Stimulated activated CD8-positive, alpha-beta memory T cell treated with anti-CD3 and anti-CD28 coated beads, Interleukin-15, amount 100 ng/mL, for 1 hour (primary cell): ENCODE measurements around the gene C3orf20.

Source experiments
- DNase-seq: peaks from one replicate; pipeline ENCODE4 v3.0.0-alpha.2; 2020; ENCODE audit warnings: low read depth

The C3orf20 gene

DNA sequence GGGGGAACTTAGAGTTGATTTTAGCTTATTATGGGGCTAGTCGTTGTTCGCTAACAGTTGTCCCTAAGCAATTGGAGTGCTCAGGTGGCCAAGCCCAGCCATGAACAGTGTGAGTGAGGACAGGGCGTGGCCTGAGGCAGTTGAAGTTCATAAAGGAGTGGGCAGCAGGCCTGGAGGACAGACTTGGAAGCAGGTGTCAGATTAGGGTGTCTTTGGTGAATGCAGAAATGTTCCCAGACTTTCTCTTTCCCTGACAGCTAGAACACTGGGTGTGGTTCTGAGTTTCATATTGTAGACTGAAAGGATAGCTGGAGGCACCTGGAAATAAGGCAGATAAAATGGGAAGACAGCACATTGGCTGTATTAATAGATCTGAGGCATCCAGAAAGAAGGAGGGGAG, 84.0 kb downstream of the C3orf20 start:
- DNase-seq, result no peak

DNA sequence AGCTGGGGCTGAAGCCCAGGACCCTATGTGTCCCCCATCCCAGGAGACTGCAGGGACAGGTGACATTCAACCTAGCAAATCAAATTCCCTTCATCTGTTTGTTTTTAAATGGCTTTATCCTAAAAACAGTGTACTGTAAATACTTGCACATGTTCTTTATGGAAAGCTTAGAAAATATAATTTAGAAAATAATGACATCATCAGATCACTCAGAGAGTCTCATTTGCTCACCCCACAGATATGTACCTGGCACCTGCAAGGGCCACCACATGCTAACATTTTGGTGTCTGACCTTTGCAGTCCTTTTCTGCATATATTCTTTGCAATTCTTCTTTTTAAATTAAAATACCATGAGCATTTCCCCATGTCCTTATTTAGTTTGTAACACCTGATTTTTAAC, 85.2 kb downstream of the C3orf20 start:
- no peak for DNase-seq

DNA sequence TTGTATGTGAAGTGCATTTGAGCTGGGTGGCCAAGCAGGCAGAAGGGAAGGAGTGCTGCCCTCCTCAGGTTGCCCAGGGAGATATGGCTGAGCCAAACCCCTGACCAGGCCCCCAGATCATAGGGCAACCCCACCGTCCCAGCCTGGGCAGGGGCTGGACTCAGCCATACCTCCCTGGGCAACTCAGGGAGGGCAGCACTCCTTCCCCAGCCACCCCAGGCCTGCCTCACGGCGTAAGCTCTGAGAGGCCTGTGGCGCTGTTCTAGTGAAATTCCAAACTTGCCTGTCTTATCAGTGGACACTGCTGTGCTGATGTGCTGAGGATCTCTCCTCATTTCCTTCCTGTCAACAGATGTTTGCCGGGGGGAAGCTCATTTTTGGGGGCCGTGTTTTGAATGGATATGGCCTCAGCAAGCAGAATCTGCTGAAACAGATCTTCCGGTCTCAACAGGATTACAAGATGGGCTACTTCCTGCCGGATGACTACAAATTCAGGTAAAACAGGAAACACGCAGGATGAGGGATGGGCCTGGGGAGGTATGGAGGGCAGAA, 86.3 kb downstream of the C3orf20 start:
- no peak for DNase-seq

DNA sequence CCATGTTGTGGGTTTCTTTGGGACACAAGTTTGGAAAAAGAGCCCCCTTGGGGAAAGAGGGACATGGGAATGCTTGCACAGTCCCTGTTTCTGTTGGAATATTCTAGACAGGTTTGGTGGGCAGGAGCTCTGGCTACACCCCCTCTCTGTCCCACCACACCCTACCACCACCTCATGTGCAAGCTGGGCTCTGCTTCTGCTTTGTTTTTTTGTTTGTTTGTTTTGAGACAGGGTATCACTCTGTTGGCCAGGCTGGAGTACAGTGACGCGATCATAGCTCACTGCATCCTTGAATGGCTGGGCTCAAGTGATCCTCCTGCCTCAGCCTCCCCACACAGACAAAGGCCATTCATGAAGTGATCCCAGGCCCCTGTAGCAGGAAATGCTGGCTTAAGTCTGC, 86.9 kb downstream of the C3orf20 start:
- no peak for DNase-seq

DNA sequence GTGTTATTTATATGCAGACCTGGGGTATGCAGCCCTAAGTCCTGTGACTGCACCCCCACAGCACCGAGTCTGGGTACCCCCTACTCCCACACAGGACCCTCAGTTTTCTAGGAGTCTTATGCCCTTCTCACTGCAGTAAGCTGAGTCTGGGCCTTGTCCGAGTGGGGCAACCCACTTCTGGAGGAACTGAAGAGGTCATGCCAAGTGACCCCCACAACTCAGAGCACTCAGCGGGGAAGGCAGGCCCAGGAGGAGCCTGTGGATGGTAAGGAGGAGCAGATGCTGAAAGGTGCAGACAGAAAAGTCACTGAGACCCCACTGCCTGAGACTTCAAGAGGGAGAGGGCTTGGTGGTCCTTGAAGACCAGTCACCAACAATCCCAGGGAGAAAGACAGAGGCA, 87.8 kb downstream of the C3orf20 start:
- no peak for DNase-seq

DNA sequence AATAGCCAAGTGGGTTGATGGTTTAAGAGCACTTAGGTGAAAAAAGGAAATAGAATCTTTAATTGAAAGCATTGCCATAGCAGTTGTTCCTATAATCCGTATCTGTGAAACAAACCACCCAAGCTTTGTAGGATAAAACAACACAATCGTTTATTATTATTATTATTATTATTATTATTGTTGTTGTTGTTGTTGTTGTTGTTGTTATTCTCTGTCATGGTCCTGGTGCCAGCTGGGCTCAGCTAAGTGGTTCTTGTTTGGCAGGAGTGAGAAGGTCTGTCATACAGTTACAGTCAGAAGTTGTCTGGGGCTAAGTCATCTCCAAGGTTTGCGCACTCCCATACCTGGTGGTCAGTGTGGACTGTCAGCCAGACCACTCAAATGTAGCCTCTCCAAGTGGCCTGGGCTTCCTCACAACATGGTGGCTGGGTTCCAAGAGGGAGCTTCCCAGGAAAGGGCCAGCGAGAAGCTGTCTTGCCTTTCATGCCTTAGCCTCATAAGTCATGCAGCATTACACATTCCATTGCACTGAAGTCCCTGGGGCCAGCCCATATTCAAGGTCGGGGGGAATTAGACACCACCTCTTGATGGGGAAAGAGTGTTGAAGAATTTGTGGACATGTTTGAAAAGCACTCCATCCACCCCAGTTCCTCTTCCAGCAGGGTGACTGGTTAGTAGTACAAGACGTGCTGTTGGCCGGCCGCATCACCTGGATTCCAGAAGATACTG, 89.6 kb downstream of the C3orf20 start:
- no peak for DNase-seq

DNA sequence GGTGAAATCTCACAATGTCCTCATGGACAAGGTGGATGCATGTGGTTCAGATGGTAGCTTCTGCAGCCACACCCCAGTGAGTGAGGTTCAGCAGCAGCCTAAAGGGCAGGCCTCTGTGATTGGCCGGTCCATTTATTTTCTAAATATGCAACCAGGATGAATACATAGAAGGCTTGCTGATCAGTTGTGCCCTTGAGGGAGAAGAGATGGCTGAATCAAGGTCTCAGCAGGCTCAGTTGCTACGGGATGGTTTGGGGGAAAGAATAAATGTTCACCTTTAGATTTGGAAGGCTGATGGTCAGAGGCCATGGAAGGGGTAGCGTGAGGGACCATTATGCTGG, 90.1 kb downstream of the C3orf20 start:
- DNase-seq, result no peak

DNA sequence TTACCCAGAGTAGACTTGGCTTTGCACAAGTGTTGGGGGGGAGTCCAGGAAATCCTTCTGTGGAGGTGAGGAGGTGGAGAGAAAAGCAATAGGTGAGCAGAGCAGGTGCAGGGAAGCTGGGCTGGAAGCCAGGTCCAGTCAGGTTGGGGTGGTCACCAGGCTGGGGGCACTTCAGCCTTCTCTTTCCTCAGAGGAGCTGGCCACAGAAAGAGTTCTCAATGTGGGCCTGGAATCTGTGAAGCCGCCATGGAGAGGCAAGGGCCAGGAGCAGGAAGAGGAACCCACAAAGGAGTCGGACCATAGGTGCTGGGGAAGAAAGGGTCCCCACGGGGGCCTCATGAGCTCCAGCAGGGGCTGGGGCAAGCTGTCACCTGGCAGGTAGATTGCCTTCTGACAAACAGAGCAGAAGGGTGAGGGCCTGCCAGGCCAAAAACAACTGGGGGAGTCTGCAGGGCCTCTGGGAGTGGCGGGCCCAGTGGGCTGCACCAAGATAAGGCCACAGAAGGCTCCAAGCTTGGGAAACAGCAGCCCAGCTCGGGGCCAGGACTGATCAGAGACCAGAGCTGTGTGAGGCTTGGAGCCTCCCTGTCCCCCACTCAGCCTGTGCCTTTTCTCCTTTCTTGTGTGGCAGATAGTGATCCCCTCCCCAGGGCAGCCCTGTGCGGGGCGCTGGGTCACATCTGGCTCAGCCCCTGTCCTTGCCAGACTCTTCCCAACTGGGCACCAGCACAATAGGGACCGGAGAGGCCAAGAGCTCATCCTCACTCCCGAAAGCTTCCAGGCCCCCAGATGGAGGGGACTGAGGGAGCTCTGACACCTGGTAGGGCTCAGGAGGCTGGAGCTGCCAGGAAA, 90.9 kb downstream of the C3orf20 start:
- no peak for DNase-seq

DNA sequence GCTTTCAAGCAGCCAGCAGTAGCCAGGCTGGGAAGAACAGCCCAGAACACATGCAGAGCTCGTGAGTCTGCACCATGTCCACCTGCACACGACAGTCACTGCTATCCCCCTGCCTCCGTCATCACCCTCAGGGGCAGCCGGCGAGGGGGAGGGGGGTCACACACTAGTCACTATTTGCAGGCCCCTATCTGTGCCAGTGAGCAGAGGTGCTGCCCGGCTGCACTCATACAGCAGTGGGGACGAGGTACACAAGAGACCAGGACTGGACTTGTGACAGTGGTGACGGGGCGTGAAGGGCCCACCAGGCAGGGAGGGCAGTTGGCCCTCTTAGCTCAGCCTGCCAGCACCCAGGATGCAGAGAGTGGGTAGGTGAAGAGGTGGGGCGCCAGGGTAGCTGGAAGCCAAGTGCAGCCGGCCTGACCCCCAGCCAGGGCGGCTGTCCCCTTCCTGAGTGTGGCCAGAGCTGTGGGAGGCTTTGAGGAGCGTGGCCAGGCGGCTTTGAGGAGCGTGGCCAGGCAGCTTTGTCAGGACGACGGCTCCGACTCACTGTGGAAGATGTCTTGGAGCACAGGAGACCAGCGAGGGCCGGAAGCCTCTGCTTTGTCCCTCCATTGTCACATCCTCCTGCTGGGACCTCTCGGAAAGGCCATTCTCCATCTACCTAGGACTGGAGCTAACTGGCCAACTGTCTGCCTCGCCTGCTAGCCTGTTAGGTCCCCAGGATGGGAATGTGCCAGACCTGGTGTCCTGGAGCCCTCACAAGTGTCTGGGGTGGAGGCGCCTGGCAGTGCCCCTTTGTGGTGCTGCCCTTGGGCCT, 91.7 kb downstream of the C3orf20 start:
- DNase-seq, result no peak

DNA sequence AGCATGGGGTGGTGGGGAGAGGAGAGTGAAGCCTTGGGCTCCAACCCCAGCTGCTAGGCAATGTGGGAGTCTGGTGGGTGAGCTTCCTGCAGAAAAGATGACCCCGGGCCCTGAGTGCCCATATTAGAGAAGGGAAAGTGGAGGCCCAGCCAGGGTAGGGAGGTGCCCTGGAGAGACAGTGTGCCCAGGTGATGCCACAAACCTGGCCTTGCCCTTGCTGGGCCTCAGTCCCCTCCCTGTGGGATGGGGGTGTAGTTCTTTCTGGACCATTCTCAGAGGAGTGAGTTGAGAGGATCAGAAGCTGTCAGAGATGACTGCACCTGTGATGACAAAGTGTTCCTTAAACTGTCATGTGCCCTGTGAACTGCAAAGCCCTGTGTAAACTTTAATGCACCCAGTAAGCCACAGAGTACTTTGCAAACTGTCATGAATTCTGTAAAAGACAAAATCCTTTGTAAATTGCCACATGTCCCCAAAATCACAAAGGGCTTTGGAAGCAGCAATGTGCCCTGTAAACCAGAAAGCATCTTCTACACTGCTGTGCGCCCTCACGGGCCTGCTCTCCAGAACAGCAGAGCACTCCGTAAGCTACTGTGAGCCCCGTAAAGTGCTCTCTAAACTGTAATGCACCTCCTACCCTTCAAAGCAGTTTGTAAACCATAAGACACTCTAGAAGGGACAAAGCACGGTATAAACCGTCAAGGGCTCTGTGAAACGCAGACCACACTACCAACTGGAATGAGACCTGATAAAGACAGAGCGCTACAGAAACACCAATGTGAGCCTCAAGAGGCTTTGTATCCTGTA, 92.5 kb downstream of the C3orf20 start:
- no peak for DNase-seq

DNA sequence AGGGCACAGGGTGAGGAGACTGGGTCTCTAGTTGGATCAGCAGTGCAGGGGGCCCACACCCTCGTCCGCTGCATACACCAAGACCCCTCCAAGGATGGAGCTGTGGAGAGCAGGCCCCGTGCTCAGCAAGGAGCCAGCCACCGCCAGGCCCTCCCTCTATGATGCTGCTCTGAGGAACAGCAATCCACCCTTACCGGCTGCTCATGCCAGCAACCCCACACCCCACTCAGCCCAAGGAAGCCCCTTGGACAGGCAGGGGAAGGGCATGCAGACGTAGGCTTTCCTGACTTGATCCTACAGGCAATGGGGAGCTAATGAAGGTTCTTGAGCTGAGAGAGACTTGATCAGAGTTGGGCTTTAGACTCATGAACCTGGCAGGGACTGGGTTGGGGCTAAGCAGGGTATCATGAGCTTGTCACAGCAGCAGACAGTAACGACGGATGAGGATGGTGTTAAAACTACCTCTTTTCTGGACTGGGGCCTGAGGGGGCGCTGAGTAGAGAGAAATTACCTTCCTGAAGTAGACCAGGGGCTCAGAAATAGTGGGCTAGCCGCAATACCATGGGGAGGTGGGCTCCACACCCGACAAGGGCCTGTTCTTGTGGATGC, 93.3 kb downstream of the C3orf20 start:
- DNase-seq, result no peak

DNA sequence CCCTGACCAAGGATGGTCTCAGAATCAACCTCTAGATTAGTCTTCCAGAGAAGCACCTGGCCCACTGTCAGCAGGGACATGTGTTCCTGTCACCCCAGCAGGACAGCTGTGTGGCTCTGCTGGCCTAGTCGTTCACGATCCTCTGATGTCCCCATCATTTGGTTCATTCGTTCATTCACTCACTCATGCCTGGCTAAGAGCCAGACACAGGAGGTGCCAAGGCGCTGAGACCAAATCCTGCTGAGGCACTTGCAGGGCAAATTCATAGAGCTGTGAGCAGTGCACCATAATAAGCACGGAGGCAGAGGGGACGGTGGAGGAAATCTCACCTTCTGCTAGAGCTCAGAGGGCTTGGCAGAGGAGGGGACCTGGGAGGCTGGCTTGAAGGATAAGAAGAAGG, 93.9 kb downstream of the C3orf20 start:
- no peak for DNase-seq

DNA sequence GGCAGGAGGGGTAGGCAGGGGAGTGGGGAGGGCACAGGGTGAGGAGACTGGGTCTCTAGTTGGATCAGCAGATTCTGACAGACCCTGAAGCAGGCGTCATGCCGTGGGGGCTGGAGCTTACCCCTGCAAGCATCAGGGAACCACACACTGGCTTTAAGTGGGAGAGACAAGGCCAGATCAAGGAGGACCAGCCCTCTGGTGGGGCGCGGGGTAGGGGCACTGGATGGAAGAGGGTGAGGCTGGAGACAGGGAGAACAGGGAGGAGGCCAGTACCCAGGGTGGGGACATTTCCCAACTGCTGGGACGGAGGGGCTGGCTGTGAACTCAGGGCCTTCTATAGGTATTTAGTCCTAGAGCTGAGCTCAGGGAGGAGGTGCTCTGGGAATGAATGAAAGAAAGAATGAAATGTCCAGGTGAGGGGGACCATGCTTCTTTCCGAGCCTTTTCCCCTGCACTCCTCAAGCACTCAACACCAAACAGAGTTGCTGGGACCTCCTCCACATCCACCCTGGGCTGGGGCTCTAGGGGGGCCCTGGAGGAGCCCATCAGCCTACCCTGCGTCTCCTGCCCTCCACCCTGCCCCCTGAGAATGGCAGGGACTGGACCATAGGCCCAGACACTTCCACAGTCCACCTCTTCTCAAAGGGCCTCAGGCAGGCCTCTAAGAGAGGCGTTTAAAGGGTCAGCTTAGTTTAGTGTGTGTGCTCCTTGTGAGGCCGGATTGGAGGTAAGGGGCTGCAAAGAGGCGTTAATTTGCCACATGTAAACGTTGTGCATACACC, 94.8 kb downstream of the C3orf20 start:
- DNase-seq, result no peak

DNA sequence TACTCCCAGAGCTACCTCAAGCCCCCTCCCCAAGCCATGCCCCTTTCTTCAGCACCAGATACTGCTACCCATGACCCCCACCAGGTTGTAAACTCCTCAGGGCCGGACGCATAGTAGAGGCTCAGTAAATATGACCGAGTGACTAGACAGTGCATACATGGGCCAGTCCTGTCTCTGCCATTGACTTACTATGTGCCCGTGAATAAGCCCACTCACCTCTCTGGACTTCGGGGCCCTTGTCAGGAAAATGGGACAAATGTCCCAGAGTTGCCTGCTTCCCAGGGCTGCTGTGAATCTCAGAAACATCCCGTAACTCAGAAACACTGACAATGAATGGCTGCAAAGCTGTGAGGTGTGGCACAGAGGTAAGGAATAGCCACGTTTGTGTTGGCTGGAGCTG, 95.7 kb downstream of the C3orf20 start:
- no peak for DNase-seq

DNA sequence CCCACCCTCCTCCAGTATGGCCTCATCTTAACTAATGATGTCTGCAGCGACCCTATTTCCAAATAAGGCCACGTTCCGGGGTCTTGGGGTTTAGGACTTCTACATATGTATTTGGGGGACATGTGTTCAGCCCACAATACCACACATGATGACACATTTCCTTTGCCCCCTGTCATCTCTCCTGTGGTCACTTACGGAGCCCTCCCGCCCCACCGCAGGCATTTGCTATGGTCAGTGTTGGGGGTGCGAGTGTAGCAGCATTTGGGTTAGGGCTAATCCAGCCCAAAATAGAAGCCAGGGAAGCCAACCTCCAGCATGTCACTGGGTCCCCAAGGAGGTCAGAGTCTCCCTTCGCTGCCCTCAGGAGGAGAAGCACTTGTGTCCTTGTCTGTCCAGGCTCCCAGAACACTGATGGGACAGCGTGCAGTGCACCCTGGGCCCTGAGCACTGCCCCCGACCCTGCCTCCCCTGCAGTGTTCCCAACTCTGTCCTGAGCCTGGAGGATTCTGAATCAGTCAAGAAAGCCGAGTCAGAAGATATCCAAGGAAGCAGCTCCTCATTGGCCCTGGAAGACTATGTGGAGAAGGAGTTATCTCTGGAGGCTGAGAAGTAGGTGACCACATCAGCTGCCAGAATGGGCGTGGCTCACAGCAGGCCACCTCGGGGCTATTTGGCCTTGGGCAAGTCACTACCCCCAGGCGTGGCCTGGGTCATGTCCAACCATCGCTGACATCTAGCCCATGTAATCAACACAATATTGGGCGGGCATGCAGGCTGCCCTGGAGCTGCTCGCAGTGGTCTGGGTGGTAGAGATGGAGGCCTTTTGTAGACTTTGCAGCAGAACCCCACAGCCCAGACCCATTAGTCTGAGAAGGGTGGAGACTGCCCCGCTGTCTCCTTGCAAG, 96.9 kb downstream of the C3orf20 start:
- no peak for DNase-seq

DNA sequence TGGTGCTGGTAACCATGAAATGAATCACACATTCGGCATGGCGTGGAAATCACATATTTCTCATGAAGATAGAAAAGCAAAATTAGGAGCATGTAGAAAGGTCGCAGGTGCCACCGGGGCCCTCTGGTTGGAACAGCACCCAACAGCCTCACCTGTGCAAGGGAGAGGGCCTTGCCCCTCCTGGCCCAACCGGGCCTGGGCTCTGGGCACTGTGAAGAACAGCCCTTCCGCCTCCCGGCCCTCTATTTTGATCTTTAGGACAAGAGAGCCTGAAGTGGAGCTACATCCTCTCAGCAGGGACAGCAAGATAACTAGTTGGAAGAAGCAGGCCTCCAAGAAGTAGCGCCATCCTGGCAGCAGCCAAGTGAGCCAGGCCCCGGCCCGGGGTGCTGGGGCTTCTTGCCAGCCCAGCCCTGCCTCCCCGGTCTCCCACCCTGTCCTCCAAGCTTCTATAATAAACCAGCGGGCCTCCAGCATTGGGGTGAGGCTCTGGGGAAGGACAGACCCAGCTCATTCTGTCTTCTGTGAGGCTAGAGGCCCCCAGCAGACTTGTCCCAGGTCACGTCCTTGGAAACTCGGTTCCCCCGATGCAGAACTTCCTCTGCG, 97.7 kb downstream of the C3orf20 start:
- no peak for DNase-seq

DNA sequence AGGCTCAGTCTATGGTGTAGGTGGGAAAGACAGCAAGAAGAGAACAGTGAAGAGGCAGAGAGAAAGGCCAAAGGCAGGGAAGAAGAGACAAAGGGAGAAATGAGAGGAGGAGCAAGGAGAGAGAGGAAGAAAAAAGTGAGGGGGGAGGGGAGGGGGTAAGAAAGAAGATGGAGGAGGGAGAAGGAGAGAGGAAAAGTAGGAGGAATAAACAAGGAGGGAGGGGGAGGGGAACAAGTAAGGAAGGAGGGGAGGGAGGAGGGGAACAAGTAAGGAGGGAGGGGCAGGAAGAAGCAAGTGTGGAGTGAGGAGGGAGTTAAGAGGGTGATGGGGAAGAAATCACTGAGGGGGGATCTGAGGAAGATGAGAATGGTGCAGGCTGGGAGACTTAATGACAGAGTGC, 98.3 kb downstream of the C3orf20 start:
- DNase-seq, result no peak

DNA sequence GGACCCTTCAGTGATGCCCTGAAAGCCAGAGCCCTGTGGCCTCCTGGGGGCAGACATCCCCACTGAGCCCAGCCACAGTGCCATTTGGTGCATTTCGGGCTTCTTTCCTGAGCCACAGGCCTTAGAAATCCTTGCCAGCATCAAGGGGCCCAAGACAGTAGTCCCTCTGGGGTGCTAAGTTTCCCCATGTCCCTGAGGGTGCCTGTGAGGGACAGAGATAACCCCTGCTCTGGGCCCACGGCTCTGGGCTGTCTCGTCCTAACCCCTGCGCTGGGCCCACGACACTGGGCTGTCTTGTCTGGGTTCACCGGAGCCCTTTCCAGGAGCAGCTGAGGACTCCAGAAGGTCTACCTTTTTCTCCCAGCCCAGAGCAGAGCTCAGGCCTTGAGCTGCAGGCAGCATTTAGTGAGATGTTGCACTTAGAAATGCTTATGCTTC, 98.8 kb downstream of the C3orf20 start:
- no peak for DNase-seq

DNA sequence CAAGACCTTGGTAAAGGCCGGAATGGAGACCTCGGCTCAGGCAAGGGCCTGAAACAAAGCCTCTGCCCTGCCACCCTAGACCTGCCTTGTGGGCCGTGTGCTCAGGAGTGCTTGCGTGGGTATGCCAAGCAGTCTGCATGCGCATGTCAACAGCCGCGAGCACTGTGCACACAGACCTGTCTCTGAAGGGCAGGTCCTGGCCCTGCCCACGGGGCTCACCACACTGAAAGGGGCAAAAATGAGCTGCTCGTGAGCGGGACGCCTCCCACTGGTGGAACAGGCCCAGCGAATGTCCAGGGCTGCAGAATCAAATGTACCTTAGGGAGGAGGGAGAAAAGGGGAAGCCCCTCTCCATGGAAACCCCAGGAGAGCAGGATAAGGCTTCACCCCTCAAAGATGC, 99.5 kb downstream of the C3orf20 start:
- DNase-seq, result no peak
